ENCODE data around the gene MAPKAPK3.

The MAPKAPK3 gene

DNA sequence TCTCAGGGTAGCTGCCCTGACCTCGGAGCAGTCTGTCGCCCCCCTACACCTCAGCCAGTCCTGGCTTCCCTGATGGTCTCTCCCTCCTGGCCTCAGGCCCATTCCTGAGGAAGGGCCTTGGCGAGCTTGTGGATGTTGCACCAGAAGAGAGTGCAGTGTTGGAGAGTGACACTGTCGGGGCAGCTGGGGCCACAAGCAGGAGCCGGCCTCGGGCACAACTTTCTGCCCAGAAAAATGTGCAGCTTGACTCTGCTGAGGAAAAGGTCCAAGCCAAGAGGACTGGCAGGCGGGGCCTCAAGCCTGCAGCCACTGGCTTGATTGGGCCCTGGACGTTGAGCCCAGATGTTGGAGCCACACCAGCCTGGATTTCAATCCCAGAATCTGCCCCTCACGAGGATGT is 34.9 kb upstream of the MAPKAPK3 start:
- DNase-seq (ENCODE audit: low spot score): no peak

DNA sequence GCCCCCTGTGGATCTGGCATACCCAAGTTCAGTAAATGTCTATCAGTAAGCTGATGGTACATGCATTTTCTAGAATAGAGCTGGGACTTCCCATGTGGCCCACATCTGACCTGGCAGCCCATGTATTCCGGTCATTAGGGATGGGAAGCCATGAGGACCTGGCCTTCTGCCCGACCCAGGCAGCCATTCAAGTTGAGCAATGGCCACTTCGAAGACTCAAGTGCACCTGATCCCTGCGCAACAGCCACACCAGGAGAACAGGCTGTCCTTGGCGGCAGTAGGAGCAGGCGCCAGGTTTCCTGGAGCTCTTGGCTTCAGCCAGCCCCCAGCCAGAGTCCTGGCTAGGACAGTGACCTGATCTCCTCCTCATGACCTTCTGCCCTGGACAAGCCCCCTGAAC is 33.1 kb upstream of the MAPKAPK3 start:
- TF ChIP-seq, protein P1, sequence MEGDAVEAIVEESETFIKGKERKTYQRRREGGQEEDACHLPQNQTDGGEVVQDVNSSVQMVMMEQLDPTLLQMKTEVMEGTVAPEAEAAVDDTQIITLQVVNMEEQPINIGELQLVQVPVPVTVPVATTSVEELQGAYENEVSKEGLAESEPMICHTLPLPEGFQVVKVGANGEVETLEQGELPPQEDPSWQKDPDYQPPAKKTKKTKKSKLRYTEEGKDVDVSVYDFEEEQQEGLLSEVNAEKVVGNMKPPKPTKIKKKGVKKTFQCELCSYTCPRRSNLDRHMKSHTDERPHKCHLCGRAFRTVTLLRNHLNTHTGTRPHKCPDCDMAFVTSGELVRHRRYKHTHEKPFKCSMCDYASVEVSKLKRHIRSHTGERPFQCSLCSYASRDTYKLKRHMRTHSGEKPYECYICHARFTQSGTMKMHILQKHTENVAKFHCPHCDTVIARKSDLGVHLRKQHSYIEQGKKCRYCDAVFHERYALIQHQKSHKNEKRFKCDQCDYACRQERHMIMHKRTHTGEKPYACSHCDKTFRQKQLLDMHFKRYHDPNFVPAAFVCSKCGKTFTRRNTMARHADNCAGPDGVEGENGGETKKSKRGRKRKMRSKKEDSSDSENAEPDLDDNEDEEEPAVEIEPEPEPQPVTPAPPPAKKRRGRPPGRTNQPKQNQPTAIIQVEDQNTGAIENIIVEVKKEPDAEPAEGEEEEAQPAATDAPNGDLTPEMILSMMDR (IDR thresholded peaks at IDR 0.05; ENCODE audit: extremely low read depth, missing control alignments): no peak
- DNase-seq (ENCODE audit: low spot score): no peak

More for the DNA sequence above, 34.9 kb upstream of the MAPKAPK3 start:
- TF ChIP-seq, protein P1 (IDR thresholded peaks at IDR 0.05; ENCODE audit: extremely low read depth, missing control alignments): no peak

DNA sequence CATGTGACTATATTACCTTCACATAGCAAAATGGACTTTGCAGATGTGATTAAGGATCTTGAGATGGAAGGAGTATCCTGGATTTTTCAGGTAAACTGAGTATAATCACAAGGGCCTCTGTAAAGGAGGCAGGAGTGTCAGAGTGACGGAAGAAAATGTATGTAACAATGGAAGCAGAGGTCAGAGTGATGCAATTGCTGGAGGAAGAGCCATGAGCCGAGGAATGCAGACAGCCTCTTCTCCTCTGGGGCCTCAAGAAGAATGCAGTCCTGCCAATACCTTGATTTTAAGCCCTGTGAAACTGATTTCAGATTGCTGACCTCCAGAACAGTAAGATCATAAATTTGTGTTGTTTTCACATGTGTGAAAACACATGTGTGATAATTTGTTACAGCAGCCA is 32.6 kb upstream of the MAPKAPK3 start:
- DNase-seq (ENCODE audit: low spot score): no peak
- TF ChIP-seq, protein P1 (IDR thresholded peaks at IDR 0.05; ENCODE audit: extremely low read depth, missing control alignments): no peak

DNA sequence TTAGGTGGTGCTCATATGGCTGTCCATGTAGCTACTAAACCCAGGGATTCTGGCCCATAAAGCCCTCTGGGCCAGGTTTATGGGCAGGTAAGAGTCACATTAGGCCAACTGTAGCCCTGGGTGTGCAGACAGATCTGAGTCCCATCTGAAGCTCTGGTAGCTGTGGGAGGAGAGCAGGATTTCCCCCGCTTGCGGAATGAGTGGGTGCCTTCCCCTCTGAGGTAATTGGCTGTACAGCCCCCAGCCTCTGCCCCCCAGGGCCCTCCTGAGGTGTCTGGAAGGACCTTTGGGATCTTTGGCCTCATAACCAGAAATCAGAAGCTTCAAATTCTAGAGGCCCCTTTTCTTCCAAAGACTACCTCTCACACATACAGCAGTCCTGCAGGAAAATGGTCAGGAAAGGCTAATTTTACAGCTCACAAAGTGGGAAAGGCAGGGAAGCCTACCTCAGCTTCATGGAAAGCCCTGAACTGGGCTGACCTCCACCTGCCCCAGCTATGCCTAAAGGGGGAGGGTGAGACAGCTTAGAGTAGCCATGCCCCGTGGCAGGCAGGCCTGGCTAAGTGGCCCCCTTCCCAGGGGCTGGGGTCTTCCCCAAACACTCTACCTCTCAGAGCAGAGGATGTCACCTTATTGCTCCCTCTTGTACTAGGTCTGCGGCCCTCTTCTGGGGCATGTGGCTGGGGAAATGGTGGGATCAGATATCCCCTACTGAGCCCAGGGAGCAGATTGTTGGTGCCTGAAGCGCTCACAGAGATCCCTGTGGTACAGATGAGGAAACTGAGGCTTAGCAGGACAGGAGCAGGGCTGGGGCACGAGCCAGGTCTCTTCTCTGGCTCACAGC is 30.8 kb upstream of the MAPKAPK3 start:
- TF ChIP-seq, protein P1 (IDR thresholded peaks at IDR 0.05; ENCODE audit: extremely low read depth, missing control alignments): no peak
- DNase-seq (ENCODE audit: low spot score): peak; percentile 44

DNA sequence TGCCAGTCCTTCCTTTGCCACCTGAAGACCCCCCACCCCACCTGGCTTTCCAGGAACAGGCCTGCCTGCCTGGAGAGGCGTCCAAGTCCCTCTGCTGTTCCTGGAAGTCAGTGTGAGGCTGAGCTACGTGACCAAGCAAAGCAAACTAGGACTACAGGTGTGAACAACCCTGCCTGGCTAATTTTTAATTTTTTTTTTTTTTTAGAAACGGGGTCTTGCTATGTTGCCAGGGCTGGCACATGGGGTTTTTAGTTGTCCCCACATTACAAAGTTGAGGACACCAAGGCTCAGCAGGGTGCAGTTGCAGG is 30.2 kb upstream of the MAPKAPK3 start:
- DNase-seq (ENCODE audit: low spot score): no peak
- TF ChIP-seq, protein P1 (IDR thresholded peaks at IDR 0.05; ENCODE audit: extremely low read depth, missing control alignments): no peak

DNA sequence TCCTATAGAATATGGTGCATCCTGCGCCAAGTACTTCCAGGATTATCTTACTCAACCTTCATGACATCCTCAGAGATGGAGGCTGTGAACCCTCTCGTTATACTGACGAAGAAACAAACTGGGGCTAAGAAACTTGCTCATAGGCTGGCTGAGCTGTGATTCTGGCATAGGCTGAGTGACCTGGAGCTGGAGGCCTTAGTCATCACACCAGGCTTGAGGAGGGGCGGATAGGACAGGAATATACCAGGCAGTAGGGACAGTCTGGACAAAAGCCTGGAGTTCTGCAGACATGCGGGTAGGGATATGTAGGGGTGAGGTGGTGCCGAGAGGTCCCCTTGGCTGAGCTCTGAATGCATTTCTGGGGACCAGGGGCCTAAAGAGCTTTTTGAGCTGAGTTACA is 29.6 kb upstream of the MAPKAPK3 start:
- TF ChIP-seq, protein P1 (IDR thresholded peaks at IDR 0.05; ENCODE audit: extremely low read depth, missing control alignments): no peak
- DNase-seq (ENCODE audit: low spot score): no peak

DNA sequence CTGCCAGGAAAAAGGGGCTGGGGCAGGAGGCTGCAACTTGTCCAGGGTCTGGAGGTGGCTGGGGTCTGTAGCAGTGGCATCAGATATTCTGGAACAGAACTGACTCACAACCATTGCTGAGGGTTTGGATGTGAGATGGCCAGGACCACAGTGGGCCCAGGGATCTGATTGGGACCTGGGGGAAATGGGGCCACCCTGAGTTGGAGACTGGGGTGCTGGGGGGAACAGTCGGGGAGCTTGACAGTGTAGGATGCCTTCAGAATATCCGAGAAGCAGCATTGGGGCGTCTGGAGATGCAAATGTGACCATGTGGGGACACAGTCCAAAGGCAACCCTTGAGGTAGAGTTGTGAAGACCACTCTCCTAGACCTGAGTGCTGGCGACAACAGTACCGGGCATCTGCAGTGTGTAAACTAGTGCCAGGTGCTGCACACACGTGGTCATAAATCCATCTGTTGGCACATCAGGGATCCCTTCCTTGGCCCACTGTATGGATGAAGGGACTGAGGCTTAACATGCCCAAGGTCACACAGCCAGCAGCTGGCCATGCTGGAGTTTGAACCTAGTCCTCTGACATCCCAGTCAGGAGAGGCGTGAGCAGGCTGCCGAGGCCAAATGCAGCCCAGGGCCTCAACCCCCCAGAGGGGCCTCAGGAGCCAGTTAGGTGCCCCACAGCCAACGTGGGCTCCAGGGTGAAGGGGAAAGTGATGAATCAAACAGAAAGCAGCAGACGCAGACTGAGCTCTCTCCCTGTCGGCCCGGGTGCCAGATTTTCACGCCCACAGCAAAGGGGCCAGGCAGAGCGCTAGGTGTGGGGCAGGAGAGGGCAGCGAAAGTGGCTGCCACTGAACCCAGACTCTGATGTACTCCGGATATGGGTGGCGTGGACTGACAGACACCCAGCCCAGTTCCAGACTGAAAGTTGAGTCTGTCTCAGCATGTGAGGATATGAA is 28.9 kb upstream of the MAPKAPK3 start:
- TF ChIP-seq, protein P1 (IDR thresholded peaks at IDR 0.05; ENCODE audit: extremely low read depth, missing control alignments): no peak
- DNase-seq (ENCODE audit: low spot score): peak; percentile 40
